ENCODE measurements around the gene ST6GALNAC3.
A peak's percentile ranks its signal among the peaks of the same experiment; 100 is the strongest.
"Not testable (repeated sequence)": the region's sequence is repeated elsewhere in the genome, so short reads cannot be mapped to it uniquely, and the experiment has no call there.

Gene ST6GALNAC3

DNA sequence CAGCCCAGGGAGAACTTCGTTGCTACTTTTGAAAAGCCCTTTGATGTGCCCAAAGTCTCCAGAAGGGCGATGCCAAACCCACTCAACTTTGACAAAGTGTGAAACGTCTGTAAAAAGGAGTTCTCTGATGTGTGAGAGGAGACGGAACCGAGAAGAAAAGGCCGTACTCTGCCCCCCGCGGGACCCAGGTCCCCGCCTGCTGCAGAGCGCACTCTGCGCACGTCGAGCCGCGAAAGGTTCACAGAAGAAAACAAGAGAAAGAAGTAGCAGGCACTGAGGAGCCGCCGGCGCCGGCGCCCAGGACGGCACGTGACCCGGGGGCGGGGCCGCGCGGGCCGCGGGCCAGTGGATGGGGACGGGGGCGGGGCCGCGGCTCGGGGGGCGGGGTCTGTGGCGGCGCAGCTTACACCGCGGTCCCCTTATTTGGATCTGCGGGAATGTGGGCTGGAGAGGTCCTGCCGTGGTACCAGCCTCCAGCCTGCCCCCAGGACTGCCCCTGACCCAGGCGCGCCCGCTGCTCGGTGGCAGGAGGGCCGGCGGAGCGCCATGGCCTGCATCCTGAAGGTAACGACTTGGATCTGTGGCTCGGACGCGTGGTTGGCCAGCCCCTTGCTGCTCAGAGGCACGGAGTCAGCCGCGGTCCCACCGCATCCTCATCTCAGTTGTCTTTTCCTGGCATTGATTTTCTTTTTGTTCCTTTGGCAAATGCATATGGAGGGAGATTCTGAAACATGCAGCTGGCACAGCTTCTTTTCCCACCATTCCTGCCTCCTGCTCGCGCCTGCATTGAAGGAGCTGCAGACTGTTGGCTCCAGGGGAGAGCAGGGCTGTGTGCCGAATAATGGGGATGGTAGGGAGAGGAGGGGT, at the start of gene ST6GALNAC3:
Gene ST6GALNAC3, plus strand, starts transcription at position 426 of the 867 bp plus-strand sequence.
- peak; percentile 44 to 51 for DNase-seq (ENCODE audit: low read depth in 2 of 2, low spot score in 1 of 2)

DNA sequence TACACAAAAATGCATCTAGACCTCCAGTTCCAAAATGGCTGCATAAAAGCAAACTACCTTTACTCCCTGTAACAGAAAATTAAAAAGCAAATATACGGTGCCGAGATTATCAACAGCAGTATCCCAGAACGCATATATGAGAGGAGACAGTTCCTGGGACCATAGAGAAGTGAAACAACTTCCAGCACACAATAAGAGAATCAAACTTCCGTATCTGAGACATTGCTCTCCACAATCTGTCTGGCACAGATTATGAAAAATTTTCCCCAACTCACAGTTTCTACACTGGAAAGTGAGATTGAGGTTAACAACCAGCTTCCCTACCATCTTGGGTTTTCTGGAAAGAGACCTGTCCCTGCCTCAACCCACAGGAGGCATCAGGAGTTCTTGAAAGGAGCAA, 47.2 kb upstream of the ST6GALNAC3 start:
- no peak for DNase-seq (ENCODE audit: low read depth in 2 of 2, low spot score in 1 of 2)

DNA sequence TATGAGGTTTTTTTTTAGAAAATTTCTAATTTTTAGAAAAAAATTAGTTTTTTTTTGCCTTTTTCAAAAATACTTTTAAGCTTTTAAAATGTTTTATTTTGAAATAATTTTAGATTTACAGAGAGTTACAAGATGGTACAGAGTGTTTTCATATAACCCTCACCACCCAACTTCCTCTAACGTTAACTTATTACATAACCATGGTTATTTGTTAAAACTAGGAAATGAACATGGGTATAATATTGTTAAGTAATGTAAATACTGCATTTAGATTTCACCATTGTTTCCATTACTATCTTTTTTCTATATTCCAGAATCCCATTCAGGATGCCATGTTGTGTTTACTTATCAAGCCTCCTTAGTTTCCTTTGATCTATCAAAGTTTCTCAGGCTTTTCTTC, 45.2 kb upstream of the ST6GALNAC3 start:
- DNase-seq (ENCODE audit: low read depth in 2 of 2, low spot score in 1 of 2) = no peak

DNA sequence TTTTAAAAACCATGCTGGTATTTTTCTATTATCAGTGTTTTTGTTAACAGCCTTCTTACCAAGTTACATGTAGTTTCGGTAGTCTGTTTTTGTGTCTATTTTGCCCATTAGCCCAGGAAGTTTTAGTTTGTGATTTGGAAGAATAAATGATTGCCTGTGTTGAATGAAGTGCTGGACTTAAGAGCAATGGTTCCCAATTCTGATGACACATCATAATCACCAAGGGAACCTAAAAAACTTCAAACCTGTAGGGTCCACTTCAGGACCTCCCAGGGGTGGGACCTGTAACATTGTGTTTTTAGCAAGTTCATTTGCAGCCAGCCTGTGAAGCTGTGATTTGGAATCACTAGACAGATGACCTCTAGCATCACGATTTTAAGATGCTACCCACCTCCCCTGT, 43.0 kb upstream of the ST6GALNAC3 start:
- DNase-seq (ENCODE audit: low read depth in 2 of 2, low spot score in 1 of 2) = no peak

DNA sequence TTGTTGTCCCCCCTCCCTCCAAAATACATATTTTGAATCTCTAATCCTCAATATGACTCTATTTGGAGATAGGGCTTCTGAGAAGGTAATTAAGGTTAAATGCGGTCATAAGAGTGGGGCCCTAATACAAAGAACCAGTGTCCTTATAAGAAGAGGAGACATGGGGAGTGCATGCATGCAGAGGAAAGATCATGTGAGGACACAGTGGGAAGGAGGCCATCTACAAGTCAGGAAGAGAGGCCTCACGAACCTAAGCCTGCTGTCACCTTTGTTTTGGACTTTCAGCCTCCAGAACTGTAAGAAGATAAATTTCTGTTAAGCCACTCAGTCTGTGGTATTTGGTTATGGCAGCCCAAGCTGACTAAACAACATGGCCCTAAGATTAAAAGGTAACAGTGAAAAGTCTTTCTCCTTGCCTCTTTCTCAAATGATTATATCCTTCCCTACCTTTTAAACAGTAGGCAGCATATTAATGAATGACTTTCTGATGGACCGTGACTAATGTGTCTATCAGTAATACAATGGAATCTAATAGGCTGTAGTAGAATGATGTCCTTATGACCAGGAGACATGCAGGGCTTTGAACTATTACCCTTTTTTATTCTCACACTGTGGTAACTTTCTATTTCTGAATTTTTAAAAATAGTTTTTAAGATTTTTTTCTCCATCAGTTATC, 40.6 kb upstream of the ST6GALNAC3 start:
- DNase-seq (ENCODE audit: low read depth in 2 of 2, low spot score in 1 of 2) = no peak

DNA sequence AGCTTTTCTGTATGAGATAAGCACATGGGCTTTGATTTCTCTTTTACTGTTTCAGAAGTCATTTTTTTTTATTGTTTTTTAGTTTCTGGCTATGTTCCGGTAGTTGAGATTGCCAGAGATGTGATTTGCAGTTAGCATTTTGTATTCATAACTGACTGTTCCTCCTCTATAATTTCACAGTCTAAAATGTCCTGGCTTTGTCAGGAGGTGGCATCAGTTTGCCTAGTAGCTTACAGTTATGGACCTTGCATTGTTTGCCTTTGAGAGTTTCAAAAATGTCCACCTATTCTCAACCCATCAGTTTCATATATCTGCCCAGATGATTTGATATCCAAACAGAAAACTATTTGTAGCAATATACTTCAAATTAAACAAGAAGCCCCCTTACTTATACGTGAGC, 39.5 kb upstream of the ST6GALNAC3 start:
- DNase-seq (ENCODE audit: low read depth in 2 of 2, low spot score in 1 of 2) = no peak

DNA sequence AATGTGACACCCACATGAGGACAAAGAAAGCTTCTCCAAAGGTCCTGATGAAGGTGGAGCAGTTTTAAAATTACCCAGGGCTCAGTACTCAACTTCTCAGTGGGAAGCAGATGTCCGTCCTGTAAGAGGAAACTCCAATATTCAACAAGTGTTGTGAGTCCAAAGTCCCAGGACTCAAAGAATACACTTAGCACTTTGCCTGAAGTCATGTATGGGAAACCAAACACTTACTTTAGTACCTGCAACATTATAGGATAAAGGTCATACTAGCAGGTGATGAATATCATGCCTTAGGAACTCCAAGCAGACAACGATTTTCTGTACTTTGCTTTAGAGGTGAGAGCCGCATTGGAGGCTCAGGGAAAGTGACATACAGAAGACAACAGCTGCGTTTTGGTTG, 37.2 kb upstream of the ST6GALNAC3 start:
- no peak for DNase-seq (ENCODE audit: low read depth in 2 of 2, low spot score in 1 of 2)

DNA sequence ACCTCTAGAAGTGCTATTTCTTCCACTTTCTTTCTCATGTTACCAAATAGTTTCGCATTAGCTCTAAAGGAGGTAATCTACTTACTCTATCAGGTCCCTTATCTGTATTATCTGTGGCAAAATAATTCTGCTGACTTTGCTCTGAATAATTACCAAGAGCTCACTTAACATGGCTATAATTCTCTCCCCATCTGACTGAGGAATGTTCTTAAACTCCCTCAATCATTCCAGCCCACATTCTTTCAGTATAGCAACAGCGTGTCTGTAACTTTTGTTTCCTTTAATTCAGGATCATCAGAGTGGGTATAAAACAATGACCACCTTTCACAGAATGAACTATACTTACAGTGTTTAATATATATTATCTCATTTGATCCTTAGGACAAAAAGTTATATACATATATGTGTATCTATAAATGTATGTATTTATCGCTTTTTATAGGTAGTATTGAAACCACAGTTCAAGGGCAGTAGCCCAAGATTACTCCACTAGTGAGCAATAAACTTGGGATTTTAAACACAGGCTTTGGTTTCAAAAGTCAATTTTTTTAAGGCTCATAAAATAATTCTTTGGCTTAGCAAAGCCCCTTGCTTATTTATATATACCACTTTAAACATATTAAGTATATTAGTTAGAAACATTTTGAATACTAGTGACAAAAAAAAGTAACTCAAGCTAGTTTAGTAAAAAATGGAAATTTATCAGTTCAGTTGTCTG, 36.1 kb upstream of the ST6GALNAC3 start:
- DNase-seq (ENCODE audit: low read depth in 2 of 2, low spot score in 1 of 2) = no peak

DNA sequence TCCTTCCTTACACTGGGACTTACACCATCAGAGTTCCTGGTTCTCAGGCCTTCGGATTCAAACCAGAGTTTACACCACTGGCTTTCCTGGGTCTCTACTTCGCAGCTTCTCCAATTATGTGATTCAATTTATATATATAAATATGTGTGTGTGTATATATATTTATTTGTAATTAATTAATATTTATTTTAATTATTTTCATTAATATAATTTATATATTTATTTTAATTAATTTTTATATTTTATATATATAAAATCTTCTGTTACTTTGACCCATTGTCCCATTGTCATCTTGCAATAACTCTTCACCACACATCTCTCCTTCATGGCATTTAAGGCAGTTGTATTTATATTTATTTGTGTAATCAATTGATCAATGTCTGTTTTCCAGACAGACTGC, 28.4 kb upstream of the ST6GALNAC3 start:
- no peak for DNase-seq (ENCODE audit: low read depth in 2 of 2, low spot score in 1 of 2)

DNA sequence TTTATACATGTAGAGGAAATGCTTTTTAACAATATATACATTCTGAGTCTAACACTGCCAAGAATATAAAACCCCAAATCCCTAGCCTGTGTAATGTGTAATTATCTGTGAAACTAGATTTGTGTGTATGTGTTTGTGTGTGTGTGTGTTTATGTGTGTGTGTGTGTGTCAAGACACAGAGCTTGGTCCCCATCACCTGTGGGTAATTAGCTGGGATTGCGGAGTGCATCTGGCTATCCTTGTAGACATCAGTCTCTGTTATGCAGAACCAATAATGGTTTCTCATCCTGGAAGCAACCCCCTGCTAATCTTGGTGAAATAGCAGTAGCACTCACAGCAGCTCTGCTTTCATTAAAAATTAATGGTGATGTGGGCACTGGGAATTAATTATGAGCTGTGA, 26.3 kb upstream of the ST6GALNAC3 start:
- DNase-seq (ENCODE audit: low read depth in 2 of 2, low spot score in 1 of 2) = no peak

DNA sequence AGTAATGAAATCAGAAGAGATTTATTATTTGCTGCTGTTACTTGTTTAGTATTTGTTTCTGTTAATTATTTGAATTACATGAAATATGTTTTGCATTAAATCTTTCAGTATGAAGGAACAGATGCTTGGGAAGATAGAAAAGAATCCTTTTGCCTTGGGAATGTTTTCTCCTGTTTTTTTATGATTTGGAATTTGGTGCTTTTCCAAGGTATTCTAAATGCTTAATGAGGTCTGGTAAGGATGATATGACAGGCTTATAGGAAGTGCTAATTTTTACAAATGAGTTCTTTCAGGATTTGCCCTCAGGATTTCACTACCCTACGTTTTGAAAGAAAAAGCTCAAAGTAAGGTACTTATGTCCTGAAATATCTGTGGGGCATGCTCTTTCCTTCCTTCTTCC, 25.6 kb upstream of the ST6GALNAC3 start:
- DNase-seq (ENCODE audit: low read depth in 2 of 2, low spot score in 1 of 2) = no peak

DNA sequence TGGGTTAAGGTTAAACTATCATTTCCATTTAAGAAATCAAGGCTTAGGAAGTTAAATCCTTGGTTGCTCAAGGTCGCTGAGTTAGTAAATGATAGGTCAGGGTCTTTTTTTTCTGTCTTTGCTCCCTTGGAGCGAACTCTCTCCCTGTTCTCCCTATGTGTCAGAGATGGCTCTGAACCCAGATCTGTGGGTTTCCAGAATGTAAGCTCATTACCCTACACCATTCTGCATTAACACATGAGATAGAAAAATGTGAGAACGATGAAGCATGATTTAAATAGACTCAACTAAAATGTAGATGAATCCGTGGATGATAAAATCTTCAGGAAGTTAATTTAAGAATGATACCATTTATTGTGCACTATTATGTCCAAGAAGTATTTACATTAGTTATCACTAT, 25.0 kb upstream of the ST6GALNAC3 start:
- no peak for DNase-seq (ENCODE audit: low read depth in 2 of 2, low spot score in 1 of 2)

DNA sequence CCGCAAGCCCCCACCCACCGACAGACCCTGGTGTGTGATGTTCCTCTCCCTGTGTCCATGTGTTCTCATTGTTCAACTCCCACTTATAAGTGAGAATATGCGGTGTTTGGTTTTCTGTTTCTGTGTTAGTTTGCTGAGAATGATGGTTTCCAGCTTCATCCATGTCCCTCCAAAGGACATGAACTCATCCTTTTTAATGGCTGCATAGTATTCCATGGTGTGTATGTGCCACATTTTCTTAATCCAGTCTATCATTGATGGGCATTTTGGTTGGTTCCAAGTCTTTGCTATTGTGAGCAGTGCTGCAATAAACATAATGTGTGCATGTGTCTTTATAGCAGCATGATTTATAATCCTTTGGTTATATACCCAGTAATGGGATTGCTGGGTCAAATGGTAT, 24.5 kb upstream of the ST6GALNAC3 start:
- not testable (repeated sequence) for DNase-seq (ENCODE audit: low read depth in 2 of 2, low spot score in 1 of 2)

DNA sequence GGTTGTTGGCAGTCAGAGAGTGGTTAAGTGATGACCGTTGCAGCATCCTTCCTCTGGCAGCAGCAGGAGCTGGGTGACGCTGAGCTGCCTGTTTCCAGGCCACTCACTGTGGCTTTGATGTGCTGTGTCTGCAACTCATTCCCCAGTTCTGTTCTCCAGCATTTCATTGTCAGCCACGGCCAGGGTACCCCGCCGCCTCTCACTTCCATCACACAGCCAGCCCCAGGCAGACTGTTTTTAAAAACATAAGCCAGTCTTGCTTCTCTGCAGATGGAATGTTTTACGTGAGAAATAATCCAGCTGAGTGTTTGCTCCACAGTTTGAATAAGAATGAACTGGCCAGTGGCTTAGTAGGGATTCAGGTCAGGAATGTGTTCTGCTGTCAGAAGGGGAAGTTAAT, 21.5 kb upstream of the ST6GALNAC3 start:
- no peak for DNase-seq (ENCODE audit: low read depth in 2 of 2, low spot score in 1 of 2)

DNA sequence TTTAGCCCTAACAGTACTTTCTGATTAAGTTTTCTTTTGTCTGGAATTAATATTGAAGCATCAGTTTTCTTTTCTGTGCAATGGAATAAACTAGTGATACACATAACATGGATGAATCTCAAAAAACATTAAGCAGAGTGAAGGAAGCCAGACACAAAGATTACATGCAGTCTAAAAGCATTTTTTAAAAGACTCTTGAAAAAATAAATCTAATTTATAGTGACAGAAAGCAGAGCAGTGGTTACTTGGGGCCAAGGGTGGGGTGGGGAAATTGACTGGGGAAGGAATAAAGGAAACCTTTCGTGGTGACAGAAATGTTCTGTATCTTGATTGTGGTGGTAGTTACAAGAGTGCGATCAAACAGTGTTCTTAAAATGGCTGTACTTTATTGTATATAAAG, 20.2 kb upstream of the ST6GALNAC3 start:
- DNase-seq (ENCODE audit: low read depth in 2 of 2, low spot score in 1 of 2) = no peak

DNA sequence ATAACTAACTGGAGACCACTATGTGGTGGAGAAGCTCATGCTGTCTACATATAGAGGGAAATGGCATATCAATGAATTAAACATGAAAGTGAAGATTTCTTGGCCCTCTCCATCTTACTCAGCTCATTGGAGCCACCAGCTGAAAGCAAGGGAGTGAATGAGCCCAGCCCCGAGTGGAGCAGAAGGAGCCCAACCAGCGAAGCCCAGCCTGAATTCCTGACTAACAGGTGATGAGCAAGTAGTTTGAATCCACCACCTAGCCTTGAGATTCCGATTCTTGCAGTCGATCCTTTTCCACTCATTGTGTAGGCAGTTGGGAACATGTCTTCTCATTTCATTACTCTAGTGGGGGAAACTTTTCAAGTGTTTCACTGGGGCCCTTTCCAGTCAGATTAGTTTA, 18.6 kb upstream of the ST6GALNAC3 start:
- no peak for DNase-seq (ENCODE audit: low read depth in 2 of 2, low spot score in 1 of 2)

DNA sequence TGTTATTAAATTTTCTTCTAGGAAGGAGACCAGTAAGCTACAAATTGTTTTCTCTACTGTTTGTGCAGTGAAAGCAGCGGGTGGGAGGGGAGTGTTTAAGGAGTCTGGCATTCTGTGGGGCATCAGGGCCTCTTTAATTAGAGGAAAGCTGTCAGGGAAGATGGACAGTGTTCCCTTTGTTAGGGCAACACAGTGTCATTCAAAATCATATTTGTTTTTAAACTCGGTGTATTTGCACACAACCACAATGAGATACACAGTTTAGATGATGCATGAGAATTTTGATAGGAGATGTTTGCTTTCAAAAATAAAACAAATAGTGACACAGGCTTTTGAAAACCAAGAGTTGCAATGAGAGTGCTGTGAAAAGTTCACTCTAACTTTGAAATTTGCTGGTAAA, 15.1 kb upstream of the ST6GALNAC3 start:
- DNase-seq (ENCODE audit: low read depth in 2 of 2, low spot score in 1 of 2) = no peak

DNA sequence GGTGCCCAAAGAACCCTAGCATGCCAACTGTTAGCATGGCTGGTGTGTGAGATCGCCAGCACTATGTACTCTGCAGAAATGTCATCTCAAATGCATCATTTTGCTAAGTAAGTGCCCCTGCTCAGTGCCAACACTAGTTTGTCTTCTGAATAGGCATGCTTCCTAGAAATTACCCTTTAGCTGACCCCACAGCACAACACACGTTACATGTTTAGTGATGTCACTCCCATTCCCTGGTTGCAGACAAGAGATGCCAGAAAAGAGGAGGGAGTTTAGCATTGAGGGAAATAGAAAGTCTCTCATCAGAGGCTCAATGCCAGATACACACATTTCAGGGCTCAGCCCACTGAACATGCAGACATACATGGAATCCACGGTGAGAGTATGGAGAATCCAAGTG, 9.3 kb upstream of the ST6GALNAC3 start:
- no peak for DNase-seq (ENCODE audit: low read depth in 2 of 2, low spot score in 1 of 2)

DNA sequence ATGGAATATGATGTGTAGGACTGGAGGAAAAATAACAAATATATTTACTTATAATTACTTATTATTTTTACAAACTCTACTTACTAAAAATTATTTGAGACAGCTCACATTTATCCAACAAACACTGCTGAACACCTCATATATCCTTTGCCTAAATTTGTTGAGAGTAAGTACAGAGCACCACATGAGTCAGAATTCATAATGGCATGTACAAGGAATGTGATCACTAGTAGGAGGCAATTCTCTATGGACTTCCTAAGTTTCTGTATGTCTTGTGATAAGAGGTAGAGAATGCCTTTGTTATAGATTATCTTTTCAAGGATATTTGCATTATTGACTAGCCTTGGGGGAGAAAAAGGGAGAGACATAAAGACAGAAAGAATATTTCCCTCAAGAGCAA, 8.2 kb upstream of the ST6GALNAC3 start:
- DNase-seq (ENCODE audit: low read depth in 2 of 2, low spot score in 1 of 2) = no peak

DNA sequence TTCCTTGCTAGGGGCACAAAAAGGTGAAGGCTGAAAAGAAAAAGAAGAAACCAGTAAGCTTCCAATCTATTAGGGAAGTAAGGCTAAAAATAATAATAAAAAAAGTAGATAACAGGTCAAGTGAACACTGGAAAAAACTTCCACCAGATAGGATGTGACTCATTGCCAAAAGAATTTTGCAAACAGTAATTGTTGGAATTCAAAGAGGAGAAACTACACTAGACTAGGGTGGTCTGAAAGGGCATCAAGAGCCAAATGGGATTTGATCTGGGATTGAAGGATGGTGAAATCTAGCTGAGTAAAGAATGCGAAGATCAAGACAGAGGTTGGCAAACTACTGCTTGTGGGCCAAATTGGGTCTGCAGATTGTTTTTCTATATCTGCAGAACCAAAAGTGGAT, 6.0 kb upstream of the ST6GALNAC3 start:
- DNase-seq (ENCODE audit: low read depth in 2 of 2, low spot score in 1 of 2) = no peak

DNA sequence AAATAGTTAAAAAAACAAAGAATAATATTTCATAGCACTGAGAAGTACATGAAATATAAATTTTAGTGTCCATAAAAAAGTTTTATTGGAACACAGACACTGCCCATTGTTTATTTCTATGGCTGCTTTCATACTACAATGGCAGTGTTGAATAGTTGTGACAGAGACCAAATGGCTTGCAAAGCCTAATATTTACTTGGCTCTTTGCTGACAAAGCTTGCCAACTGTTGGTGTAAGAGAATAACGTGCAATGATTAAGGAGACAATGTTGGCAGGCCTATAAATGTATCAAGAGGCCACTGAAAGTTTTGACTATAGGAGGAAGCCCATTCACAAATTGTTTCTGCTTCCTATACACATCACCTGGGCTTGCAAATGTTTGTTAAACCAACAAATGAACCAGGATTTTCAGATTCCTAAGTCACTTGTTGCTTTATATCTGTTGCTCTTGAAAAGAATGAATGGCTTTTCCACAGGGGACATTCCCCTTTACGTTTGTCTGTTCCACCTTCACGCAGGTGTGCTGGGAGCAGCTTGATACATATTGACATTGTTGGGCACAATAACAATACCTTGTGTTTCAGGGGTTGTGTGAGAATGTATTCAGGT, 5.5 kb upstream of the ST6GALNAC3 start:
- DNase-seq (ENCODE audit: low read depth in 2 of 2, low spot score in 1 of 2) = no peak

DNA sequence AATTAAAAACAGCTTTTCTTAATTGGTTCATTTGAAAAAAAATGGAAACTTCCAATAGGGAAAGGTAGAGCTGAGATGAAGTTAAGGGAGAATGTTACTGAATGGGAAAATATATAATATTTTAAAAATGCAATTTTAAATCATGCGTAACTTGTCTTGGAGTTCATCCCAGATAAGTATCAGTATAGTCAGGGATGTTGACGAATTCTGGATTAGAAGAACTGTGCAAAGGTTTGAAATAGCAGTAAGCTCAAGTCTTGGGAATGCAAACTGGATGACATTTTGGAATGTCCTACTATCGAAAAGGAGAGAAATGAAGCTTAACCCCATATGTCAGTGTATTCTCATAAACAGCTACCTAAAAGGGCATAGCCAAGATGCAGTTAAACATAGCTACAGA, 4.0 kb upstream of the ST6GALNAC3 start:
- no peak for DNase-seq (ENCODE audit: low read depth in 2 of 2, low spot score in 1 of 2)

Data from stimulated activated CD8-positive, alpha-beta memory T cell treated with anti-CD3 and anti-CD28 coated beads, Interleukin-4, amount 100 ng/mL, for 4 hours (primary cell).